Subcutaneous abdominal adipose tissue (tissue), 5 donors: ENCODE data around the gene TOB1.

Experiments
- H3K27ac ChIP-seq: one replicate; pipeline ENCODE4 v1.7.0; 2013; ENCODE audit warnings: low read depth, mild to moderate bottlenecking, inconsistent platforms, low read length, moderate library complexity
- H3K27me3 ChIP-seq, 5 donors: one replicate each; pipeline ENCODE4 v1.7.0; 2013; ENCODE audit warnings: low read length in 5 of 5, inconsistent platforms in 1 of 5; ENCODE audit not compliant: control insufficient read depth in 5 of 5, insufficient read depth in 4 of 5
- H3K36me3 ChIP-seq, 5 donors: one replicate each; pipeline ENCODE4 v1.7.0; 2013; ENCODE audit warnings: low read length in 5 of 5; ENCODE audit not compliant: control insufficient read depth in 5 of 5, insufficient read depth in 5 of 5
- H3K4me1 ChIP-seq, 5 donors: one replicate each; pipeline ENCODE4 v1.7.0; 2013; ENCODE audit warnings: low read length in 5 of 5, mild to moderate bottlenecking in 3 of 5, moderate library complexity in 1 of 5; ENCODE audit not compliant: control insufficient read depth in 5 of 5, insufficient read depth in 5 of 5
- H3K4me3 ChIP-seq, 5 donors: one replicate each; pipeline ENCODE4 v1.7.0; 2013; ENCODE audit warnings: low read length in 5 of 5, low read depth in 1 of 5
- H3K9ac ChIP-seq, 5 donors: one replicate each; pipeline ENCODE4 v1.7.0; 2013; ENCODE audit warnings: low read length in 5 of 5, mild to moderate bottlenecking in 4 of 5, moderate library complexity in 3 of 5
- H3K9me3 ChIP-seq, 5 donors: one replicate each; pipeline ENCODE4 v1.7.0; 2013; ENCODE audit warnings: low read length in 5 of 5; ENCODE audit not compliant: control insufficient read depth in 5 of 5
- donor health status: healthy.
- donor health status: healthy.
- donor health status: healthy.
- donor health status: healthy.
- donor health status: healthy.

TOB1 gene

GRCh38 chr17:50868602-50869001 is 2.4 kb upstream of the TOB1 start:
- peak overlapping the region; percentile 99 for H3K27ac ChIP-seq
- H3K36me3 ChIP-seq: peaks cover 0 to 1% (median 0%) of the 10 kb centered on the region in 5 donors
- H3K4me1 ChIP-seq: peaks cover 0 to 45% (median 39%) of the 10 kb centered on the region in 5 donors
- peak overlapping the region in 4 of 5 donors; percentile 66 to 99 (median 88) for H3K9ac ChIP-seq
- peak overlapping the region; percentile 85 to 94 (median 90) for H3K4me3 ChIP-seq
- no peaks in the 10 kb centered on the region for H3K27me3 ChIP-seq
- H3K9me3 ChIP-seq: no peaks in the 10 kb centered on the region

GRCh38 chr17:50868140-50868438 is 1.9 kb upstream of the TOB1 start:
- Histone ChIP-seq H3K4me1 (peaks cover 0 to 47% (median 41%) of the 10 kb centered on the region in 5 donors), H3K27ac (peak overlapping the region; percentile 99), H3K4me3 (peak overlapping the region; percentile 85 to 94 (median 90)), H3K27me3 (no peaks in the 10 kb centered on the region), H3K36me3 (peaks cover 0 to 6% (median 3%) of the 10 kb centered on the region in 5 donors), H3K9ac (peak overlapping the region; percentile 66 to 99 (median 89)), H3K9me3 (no peaks in the 10 kb centered on the region)

- Histone ChIP-seq H3K27ac (peak overlapping the region; percentile 99), H3K9me3 (no peaks in the 10 kb centered on the region), H3K9ac (peak overlapping the region; percentile 86 to 99 (median 93)), H3K27me3 (no peaks in the 10 kb centered on the region), H3K4me3 (peak overlapping the region; percentile 85 to 94 (median 90)), H3K36me3 (peaks cover 0 to 10% (median 7%) of the 10 kb centered on the region in 5 donors), H3K4me1 (peaks cover 2 to 47% (median 41%) of the 10 kb centered on the region in 5 donors)
These were observed 1.4 kb upstream of the TOB1 start for GRCh38 chr17:50867363-50868139.

GRCh38 chr17:50866950-50867362 is 802 bp upstream of the TOB1 start:
- peak overlapping the region; percentile 86 to 99 (median 93) for H3K9ac ChIP-seq
- H3K4me3 ChIP-seq: peak overlapping the region; percentile 85 to 94 (median 90)
- H3K9me3 ChIP-seq: no peaks in the 10 kb centered on the region
- peaks cover under 1 to 10% (median 8%) of the 10 kb centered on the region in 5 donors for H3K36me3 ChIP-seq
- H3K27ac ChIP-seq: peak overlapping the region; percentile 99
- no peaks in the 10 kb centered on the region for H3K27me3 ChIP-seq
- H3K4me1 ChIP-seq: peaks cover 2 to 51% (median 41%) of the 10 kb centered on the region in 5 donors

- Histone ChIP-seq H3K9me3 (no peaks in the 10 kb centered on the region), H3K27me3 (no peaks in the 10 kb centered on the region), H3K36me3 (peaks cover 7 to 16% (median 14%) of the 10 kb centered on the region in 5 donors), H3K9ac (peak overlapping the region in 4 of 5 donors; percentile 87 to 97 (median 89)), H3K4me3 (peak overlapping the region in 4 of 5 donors; percentile 94 to 98 (median 97)), H3K27ac (peak overlapping the region; percentile 99), H3K4me1 (peaks cover 2 to 54% (median 45%) of the 10 kb centered on the region in 5 donors)
These were observed 290 bp downstream of the TOB1 start for GRCh38 chr17:50865868-50866260.

GRCh38 chr17:50865060-50865867 is 890 bp downstream of the TOB1 start:
- Histone ChIP-seq H3K36me3 (peaks cover 7 to 16% (median 14%) of the 10 kb centered on the region in 5 donors), H3K9ac (peak overlapping the region; percentile 57 to 97 (median 88)), H3K27ac (peak overlapping the region; percentile 99), H3K27me3 (no peaks in the 10 kb centered on the region), H3K4me1 (peaks cover 2 to 54% (median 45%) of the 10 kb centered on the region in 5 donors), H3K9me3 (no peaks in the 10 kb centered on the region), H3K4me3 (peak overlapping the region; percentile 94 to 99 (median 97))

- no peaks in the 10 kb centered on the region for H3K9me3 ChIP-seq
- peaks cover 7 to 16% (median 14%) of the 10 kb centered on the region in 5 donors for H3K36me3 ChIP-seq
- peaks cover 2 to 54% (median 45%) of the 10 kb centered on the region in 5 donors for H3K4me1 ChIP-seq
These were observed 1.5 kb downstream of the TOB1 start for GRCh38 chr17:50864747-50865059.

GRCh38 chr17:50863931-50864330 is 2.2 kb downstream of the TOB1 start:
- peak overlapping the region in 3 of 5 donors; percentile 87 to 97 (median 90) for H3K9ac ChIP-seq
- no peaks in the 10 kb centered on the region for H3K9me3 ChIP-seq
- peak overlapping the region; percentile 99 for H3K27ac ChIP-seq
- peaks cover 2 to 53% (median 45%) of the 10 kb centered on the region in 5 donors for H3K4me1 ChIP-seq
- peaks cover 7 to 16% (median 14%) of the 10 kb centered on the region in 5 donors for H3K36me3 ChIP-seq
- no peaks in the 10 kb centered on the region for H3K27me3 ChIP-seq
- H3K4me3 ChIP-seq: peak overlapping the region in 4 of 5 donors; percentile 94 to 98 (median 97)

More at GRCh38 chr17:50864747-50865059, 1.5 kb downstream of the TOB1 start:
- Histone ChIP-seq H3K27ac (peak overlapping the region; percentile 99), H3K9ac (peak overlapping the region; percentile 57 to 97 (median 88)), H3K27me3 (no peaks in the 10 kb centered on the region), H3K4me3 (peak overlapping the region; percentile 94 to 99 (median 97))

- Histone ChIP-seq H3K4me3 (peak overlapping the region; percentile 27 to 98 (median 49)), H3K27ac (peak overlapping the region; percentile 38), H3K9ac (peak overlapping the region in 3 of 5 donors; percentile 20 to 97 (median 87)), H3K9me3 (no peaks in the 10 kb centered on the region), H3K4me1 (peaks cover 2 to 47% (median 40%) of the 10 kb centered on the region in 5 donors), H3K36me3 (peaks cover 7 to 16% (median 14%) of the 10 kb centered on the region in 5 donors), H3K27me3 (no peaks in the 10 kb centered on the region)
These were observed 2.8 kb downstream of the TOB1 start for GRCh38 chr17:50863221-50863843.
